GM18870 (cell line): Measurements from ENCODE around the gene IFNA16.
"Not testable (repeated sequence)": the region's sequence is repeated elsewhere in the genome, so short reads cannot be mapped to it uniquely, and the experiment has no call there.

Experiments
- ATAC-seq: cut with Tn5 transposase; IDR thresholded peaks from one replicate; pipeline ENCODE4 v1.9.1; 2021; ENCODE audit warnings: moderate library complexity; ENCODE audit not compliant: unreplicated experiment

The IFNA16 gene

DNA sequence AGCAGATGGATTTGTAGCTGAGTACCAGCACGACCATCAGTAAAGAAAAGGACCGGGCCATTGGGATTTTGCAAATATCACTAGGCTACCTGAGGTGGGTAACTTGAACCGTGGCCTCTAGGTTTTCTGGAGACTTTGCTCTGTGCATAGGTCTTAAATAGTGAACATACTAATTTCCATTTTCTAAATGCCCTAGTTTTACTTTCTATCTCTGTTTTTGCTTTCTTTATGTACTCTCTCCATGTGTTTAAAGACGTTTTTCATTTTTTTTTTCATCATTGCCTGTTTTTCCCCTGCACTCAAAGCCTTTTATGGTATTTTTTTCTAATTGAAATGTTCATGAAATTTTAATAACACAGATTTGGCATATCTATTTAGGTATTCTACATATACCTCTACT is 15.0 kb downstream of the IFNA16 start, which contains the start of gene IFNA7:
Gene IFNA7 (minus strand): TSS at position 101 of the 400 bp plus-strand sequence. CDS start 40 bp downstream, at position 61.
- ATAC-seq: not testable (repeated sequence)

DNA sequence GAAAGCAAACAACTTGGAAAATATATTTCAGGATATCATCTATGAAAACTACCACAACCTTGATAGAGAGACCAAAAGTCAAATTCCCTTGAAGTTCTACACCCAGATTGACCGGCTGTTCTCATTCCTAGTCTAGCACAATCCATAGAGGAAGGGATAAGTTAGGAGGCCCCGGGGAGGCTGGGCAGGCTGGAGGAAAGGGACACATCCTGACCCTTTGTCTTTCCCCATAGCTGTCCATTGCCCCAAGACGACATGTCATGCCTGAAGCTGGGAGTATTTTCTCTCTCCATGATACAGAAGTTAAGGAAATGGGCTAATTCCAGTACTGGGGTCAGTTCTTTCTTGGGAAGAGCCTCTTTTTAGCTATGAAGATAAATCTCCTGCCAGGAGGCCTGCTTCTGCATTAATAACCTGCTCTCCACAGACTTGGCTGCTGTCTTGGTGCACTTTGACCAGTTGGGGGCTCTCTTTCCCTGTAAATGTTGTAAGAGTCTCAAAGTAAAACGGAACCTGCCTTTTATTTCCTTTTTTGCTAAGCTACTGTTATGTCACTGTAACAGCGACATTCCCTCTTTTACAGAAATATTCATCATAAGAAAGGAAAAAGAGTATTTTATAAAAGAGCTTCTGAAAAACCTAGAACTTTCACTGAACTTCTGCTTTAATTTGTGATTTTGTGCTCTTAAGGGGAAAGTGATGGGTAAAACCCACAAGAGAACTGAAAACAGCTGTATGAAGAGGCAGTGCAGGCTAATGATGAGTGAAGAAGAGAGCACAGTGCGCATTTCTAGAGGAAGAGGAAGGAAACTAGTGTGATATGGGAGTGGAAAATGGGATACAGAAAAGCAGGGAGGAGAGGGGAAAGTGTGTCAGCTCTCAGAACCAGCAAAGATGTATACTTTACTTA is 22.0 kb downstream of the IFNA16 start:
- peak; percentile 93 for ATAC-seq

DNA sequence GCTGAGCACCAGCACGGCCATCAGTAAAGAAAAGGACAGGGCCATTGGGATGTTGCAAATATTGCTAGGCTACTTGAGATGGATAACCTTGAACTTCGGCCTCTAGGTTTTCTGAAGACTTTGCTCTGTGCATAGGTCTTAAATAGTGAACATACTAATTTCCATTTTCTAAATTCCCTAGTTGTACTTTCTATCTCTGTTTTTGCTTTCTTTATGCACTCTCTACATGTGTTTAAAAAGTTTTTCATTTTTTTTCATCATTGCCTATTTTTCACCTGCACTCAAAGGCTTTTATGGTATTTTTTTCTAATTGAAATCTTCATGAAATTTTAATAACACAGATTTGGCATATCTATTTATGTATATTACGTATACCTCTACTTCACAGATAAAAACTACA is 29.6 kb downstream of the IFNA16 start, which contains the start of gene IFNA4:
Gene IFNA4 (minus strand): TSS at position 101 of the 400 bp plus-strand sequence. CDS start 56 bp downstream, at position 45.
- not testable (repeated sequence) for ATAC-seq

DNA sequence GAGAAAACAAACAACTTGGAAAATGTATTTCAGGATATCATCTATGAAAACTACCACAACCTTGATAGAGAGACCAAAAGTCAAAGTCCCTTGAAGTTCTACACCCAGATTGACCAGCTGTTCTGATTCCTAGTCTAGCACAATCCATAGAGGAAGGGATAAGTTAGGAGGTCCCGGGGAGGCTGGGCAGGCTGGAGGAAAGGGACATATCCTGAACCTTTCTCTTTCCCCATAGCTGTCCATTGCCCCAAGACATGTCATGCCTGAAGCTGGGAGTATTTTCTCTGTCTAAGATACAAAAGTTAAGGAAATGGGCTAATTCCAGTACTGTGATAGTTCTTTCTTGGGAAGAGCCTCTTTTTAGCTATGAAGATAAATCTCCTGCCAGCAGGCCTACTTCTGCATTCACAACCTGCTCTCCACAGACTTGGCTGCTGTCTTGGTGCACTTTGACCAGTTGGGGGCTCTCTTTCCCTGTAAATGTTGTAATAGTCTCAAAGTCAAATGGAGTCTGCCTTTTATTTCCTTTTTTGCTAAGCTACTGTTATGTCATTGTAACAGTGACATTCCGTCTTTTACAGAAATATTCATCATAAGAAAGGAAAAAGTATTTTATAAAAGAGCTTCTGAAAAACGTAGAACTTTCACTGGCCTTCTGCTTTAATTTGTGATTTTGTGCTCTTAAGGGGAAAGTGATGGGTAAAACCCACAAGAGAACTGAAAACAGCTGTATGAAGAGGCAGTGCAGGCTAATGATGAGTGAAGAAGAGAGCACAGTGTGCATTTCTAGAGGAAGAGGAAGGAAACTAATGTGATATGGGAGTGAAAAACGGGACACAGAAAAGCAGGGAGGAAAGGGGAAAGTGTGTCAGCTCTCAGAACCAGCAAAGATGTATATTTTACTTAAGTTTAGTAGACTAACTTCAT is 34.0 kb downstream of the IFNA16 start:
- ATAC-seq: peak; percentile 94

DNA sequence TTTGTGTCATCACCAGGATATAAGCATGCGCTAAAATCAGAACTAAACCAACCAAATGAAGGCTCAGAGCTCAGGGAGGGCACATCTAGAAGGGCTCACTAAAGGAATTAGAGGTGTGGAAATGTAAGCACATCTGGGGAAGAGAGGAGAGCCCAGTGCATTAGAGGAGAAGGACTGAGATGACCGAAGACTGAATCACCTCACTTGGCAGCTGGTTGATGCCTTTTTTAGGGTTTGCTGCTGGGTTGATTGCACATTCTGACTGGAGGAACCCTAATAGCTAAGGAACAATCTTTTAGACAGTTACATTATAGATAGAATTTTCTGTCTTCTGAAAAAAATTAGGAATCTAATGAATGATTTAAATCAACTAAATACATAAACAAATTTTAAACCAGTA is 42.4 kb downstream of the IFNA16 start:
- ATAC-seq: no peak

DNA sequence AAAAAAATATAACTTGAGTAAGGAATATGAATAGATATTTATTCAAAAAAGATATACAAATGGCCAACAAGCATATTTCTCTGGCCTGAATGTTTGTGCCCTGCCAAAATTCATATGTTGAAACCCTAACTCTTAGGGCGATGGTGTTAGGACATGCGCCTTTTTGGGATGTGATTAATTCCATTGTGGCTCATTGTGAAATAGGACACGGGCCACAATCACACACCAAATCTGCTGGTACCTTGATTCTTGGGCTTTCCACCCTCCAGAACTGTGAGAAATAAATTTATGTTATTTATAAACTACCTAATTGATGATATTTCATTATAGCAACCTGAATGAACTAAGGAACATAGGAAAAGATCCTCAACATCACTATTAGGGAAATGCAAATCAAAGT is 45.0 kb downstream of the IFNA16 start:
- ATAC-seq: no peak

DNA sequence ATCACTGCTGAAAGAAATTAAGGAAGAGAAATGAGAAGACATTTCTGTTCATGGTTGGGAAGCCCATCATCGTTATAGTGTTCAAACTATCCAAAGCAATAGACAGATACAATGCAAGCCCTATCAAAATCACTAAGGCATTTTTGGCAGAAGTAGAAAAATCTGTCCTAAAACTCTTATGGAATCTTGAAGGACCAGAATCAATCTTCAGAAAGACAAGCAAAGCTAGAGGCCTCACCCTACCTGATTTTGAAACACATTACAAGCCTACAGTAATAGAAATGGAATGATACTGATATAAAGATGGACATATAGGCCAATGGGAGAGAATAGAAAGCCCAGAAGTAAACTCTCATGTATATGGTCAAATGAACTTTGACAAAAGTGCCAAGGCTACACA is 45.8 kb downstream of the IFNA16 start:
- no peak for ATAC-seq

DNA sequence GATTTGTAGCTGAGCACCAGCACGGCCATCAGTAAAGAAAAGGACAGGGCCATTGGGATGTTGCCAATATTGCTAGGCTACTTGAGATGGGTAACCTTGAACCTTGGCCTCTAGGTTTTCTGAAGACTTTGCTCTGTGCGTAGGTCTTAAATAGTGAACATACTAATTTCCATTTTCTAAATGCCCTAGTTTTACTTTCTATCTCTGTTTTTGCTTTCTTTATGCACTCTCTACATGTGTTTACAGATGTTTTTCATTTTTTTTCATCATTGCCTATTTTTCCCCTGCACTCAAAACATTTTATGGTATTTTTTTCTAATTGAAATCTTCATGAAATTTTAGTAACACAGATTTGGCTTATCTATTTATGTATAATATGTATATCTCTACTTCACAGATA is 50.6 kb downstream of the IFNA16 start, which contains the start of gene IFNA21:
Gene IFNA21 (minus strand): TSS at position 101 of the 400 bp plus-strand sequence. CDS start 48 bp downstream, at position 53.
- ATAC-seq: not testable (repeated sequence)
